Heart left ventricle (tissue), 13 donors: ENCODE measurements around the gene RPS6KC1.

Experiments
- CTCF ChIP-seq, 12 donors: fragments of 200-600 bp; sonication (generic) in 4 of 12; IDR thresholded peaks; one replicate each; pipeline versions ENCODE4 v1.5.0 to v1.8.0; 2018 to 2022; ENCODE audit warnings: antibody characterized with exemption in 12 of 12, mild to moderate bottlenecking in 5 of 12
- POLR2A ChIP-seq, 2 donors: fragments of 450-650 bp; IDR thresholded peaks; one replicate each; pipeline ENCODE4 v1.6.1; 2017; ENCODE audit warnings: antibody characterized with exemption in 2 of 2, mild to moderate bottlenecking in 2 of 2, moderate library complexity in 2 of 2
- donor health status: ischemic (EF 13 %, LVEDD 7.1; RV severe dilation, severe dysfunction).
- donor health status: DM: no; HTN: yes; CAD: no.
- donor health status: DM: no; HTN: no; CAD: no.
- donor health status: ischemic (EF 25% LVEDD 6.9; RV normal size, moderate dysfunction).
- donor health status: ischemic (EF 25% LVEDD 5.7; RV mildly dilated, moderate dysfunction).
- donor health status: ischemic (EF 35%, LVEDD 5.7; RV mildly dilated, moderate dysfunction).
- donor health status: nonischemic (EF 11% LVEDD 7.7; RV severe dilation, severe dysfunction).
- donor health status: DM: yes; HTN: yes; CAD: no.
- donor health status: PGD.
- donor health status: ischemic (EF 29% LVEDD 5.4; RV normal size, mild dysfunction).
- donor health status: nonischemic (EF 23%, LVEDD 6.1; RV moderate dilation, normal function).

- TF ChIP-seq CTCF (IDR thresholded peaks at IDR 0.05) (no peak), POLR2A (IDR thresholded peaks at IDR 0.05) (no peak)
These were observed 249.4 kb downstream of the RPS6KC1 start for GRCh38 chr1:213300433-213300832.
